Measurements from ENCODE around the gene KRTAP10-1. TPM values are rescaled to one million over a fixed set of nuclear protein-coding genes. Genes with fewer than 3 reads are reported as not detected.

Gene KRTAP10-1
- total RNA-seq, 1 experiment from 2014 or later: not detected

- no peaks in the 10 kb centered on the region for H3K9me3 ChIP-seq (ENCODE audit: low read length)
- H3K36me3 ChIP-seq (ENCODE audit: low read depth, low read length): no peaks in the 10 kb centered on the region
- no TSS peak for BruUV-seq (replicated peaks)
- no peak for ATAC-seq
- no peak overlapping the region for H2AFZ ChIP-seq (ENCODE audit: low read length)
- intact Hi-C loops (cut with micrococcal nuclease): no loop called here
- no peaks in the 10 kb centered on the region for H3K27me3 ChIP-seq (ENCODE audit: low read length)
- ChIA-PET CTCF (no interaction called here), POLR2A (ENCODE audit: unreplicated experiment) (no interaction called here)
- no peak for DNase-seq
- no peaks in the 10 kb centered on the region for H3K9me2 ChIP-seq (replicated peaks; ENCODE audit: low read length)
- H3K4me1 ChIP-seq (ENCODE audit: insufficient read depth, low read length): no peaks in the 10 kb centered on the region
- TF ChIP-seq EZH2 (IDR thresholded peaks at IDR 0.05; ENCODE audit: low read length, unreplicated experiment) (no peak), EZH2phosphoT487 (IDR thresholded peaks at IDR 0.05; ENCODE audit: borderline replicate concordance, low read length) (no peak)
- TF ChIP-seq, protein P1, sequence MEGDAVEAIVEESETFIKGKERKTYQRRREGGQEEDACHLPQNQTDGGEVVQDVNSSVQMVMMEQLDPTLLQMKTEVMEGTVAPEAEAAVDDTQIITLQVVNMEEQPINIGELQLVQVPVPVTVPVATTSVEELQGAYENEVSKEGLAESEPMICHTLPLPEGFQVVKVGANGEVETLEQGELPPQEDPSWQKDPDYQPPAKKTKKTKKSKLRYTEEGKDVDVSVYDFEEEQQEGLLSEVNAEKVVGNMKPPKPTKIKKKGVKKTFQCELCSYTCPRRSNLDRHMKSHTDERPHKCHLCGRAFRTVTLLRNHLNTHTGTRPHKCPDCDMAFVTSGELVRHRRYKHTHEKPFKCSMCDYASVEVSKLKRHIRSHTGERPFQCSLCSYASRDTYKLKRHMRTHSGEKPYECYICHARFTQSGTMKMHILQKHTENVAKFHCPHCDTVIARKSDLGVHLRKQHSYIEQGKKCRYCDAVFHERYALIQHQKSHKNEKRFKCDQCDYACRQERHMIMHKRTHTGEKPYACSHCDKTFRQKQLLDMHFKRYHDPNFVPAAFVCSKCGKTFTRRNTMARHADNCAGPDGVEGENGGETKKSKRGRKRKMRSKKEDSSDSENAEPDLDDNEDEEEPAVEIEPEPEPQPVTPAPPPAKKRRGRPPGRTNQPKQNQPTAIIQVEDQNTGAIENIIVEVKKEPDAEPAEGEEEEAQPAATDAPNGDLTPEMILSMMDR (conservative IDR thresholded peaks at IDR 0.05; ENCODE audit: low read depth, low read length): no peak
- no peaks in the 10 kb centered on the region for H3K79me2 ChIP-seq (ENCODE audit: low read length)
- no peak overlapping the region for H3K4me3 ChIP-seq (ENCODE audit: low read length)
- H3F3A ChIP-seq (ENCODE audit: low read length, unreplicated experiment): no peaks in the 10 kb centered on the region
- H3K4me2 ChIP-seq (ENCODE audit: low read length): no peak overlapping the region
- no peak overlapping the region for H3K9ac ChIP-seq (ENCODE audit: low read length)
- no peak overlapping the region for H3K27ac ChIP-seq (ENCODE audit: low read length)
- H4K20me1 ChIP-seq (ENCODE audit: low read length): no peaks in the 10 kb centered on the region
Measured at GRCh38 chr21:44557491-44558328, 17.7 kb upstream of the KRTAP10-1 start.

GRCh38 chr21:44556879-44557278 lies 16.9 kb upstream of the KRTAP10-1 start:
- CTCF ChIA-PET: no interaction called here
- BruUV-seq (replicated peaks): no TSS peak
- Histone ChIP-seq H3K27me3 (ENCODE audit: low read length) (no peaks in the 10 kb centered on the region), H3K4me2 (ENCODE audit: low read length) (no peak overlapping the region), H3K36me3 (ENCODE audit: low read depth, low read length) (no peaks in the 10 kb centered on the region), H3K4me1 (ENCODE audit: insufficient read depth, low read length) (no peaks in the 10 kb centered on the region), H3K27ac (ENCODE audit: low read length) (no peak overlapping the region), H3K9ac (ENCODE audit: low read length) (no peak overlapping the region), H3F3A (ENCODE audit: low read length, unreplicated experiment) (no peaks in the 10 kb centered on the region), H2AFZ (ENCODE audit: low read length) (no peak overlapping the region), H3K4me3 (ENCODE audit: low read length) (no peak overlapping the region), H3K9me3 (ENCODE audit: low read length) (no peaks in the 10 kb centered on the region), H3K79me2 (ENCODE audit: low read length) (no peaks in the 10 kb centered on the region), H3K9me2 (replicated peaks; ENCODE audit: low read length) (no peaks in the 10 kb centered on the region), H4K20me1 (ENCODE audit: low read length) (no peaks in the 10 kb centered on the region)
- intact Hi-C loops (cut with micrococcal nuclease): no loop called here
- TF ChIP-seq EZH2 (IDR thresholded peaks at IDR 0.05; ENCODE audit: low read length, unreplicated experiment): no peak
- TF ChIP-seq, protein P1 (conservative IDR thresholded peaks at IDR 0.05; ENCODE audit: low read depth, low read length): no peak
- no peak for TF ChIP-seq EZH2phosphoT487 (IDR thresholded peaks at IDR 0.05; ENCODE audit: borderline replicate concordance, low read length)
- ATAC-seq: no peak
- POLR2A ChIA-PET (ENCODE audit: unreplicated experiment): no interaction called here
- DNase-seq: no peak

GRCh38 chr21:44555200-44555875 lies 15.3 kb upstream of the KRTAP10-1 start:
- H3K9me3 ChIP-seq (ENCODE audit: low read length): no peaks in the 10 kb centered on the region
- H3K4me1 ChIP-seq (ENCODE audit: insufficient read depth, low read length): no peaks in the 10 kb centered on the region
- H3F3A ChIP-seq (ENCODE audit: low read length, unreplicated experiment): no peaks in the 10 kb centered on the region
- intact Hi-C loops (cut with micrococcal nuclease): no loop called here
- H4K20me1 ChIP-seq (ENCODE audit: low read length): no peaks in the 10 kb centered on the region
- no peaks in the 10 kb centered on the region for H3K36me3 ChIP-seq (ENCODE audit: low read depth, low read length)
- no peaks in the 10 kb centered on the region for H3K9me2 ChIP-seq (replicated peaks; ENCODE audit: low read length)
- no peak overlapping the region for H3K27ac ChIP-seq (ENCODE audit: low read length)
- no TSS peak for BruUV-seq (replicated peaks)
- H3K27me3 ChIP-seq (ENCODE audit: low read length): no peaks in the 10 kb centered on the region
- no peak overlapping the region for H2AFZ ChIP-seq (ENCODE audit: low read length)
- CTCF ChIA-PET: no interaction called here
- H3K79me2 ChIP-seq (ENCODE audit: low read length): no peaks in the 10 kb centered on the region
- TF ChIP-seq EZH2phosphoT487 (IDR thresholded peaks at IDR 0.05; ENCODE audit: borderline replicate concordance, low read length) (no peak), EZH2 (IDR thresholded peaks at IDR 0.05; ENCODE audit: low read length, unreplicated experiment) (no peak)
- TF ChIP-seq, protein P1 (conservative IDR thresholded peaks at IDR 0.05; ENCODE audit: low read depth, low read length): no peak
- ATAC-seq (no peak), DNase-seq (no peak)
- no peak overlapping the region for H3K9ac ChIP-seq (ENCODE audit: low read length)
- no peak overlapping the region for H3K4me3 ChIP-seq (ENCODE audit: low read length)
- POLR2A ChIA-PET (ENCODE audit: unreplicated experiment): no interaction called here
- no peak overlapping the region for H3K4me2 ChIP-seq (ENCODE audit: low read length)
